Endometrial microvascular endothelial cells (primary cell): ENCODE data around the gene HEG1. TPM values are rescaled to one million over a fixed set of nuclear protein-coding genes. Genes with fewer than 3 reads are reported as not detected.

Experiments
- in situ Hi-C: cut with HindIII; loops from 2 replicates; pipeline ENCODE4 v1.10.0; 2017; ENCODE audit warnings: low sequenced_read_pairs, low pct_unique_long_range_greater_than_20kb; ENCODE audit errors: inconsistent ontology term
- total RNA-seq: library from RNA; depleted of rRNA; stranded (reverse); fragments of >200 nt; gene quantifications from one replicate; pipeline ENCODE4 v1.2.3, GENCODE V29; 2015; ENCODE audit errors: inconsistent ontology term

HEG1 gene
- total RNA-seq, 1 donor from 2014 or later = 52.7 TPM

DNA sequence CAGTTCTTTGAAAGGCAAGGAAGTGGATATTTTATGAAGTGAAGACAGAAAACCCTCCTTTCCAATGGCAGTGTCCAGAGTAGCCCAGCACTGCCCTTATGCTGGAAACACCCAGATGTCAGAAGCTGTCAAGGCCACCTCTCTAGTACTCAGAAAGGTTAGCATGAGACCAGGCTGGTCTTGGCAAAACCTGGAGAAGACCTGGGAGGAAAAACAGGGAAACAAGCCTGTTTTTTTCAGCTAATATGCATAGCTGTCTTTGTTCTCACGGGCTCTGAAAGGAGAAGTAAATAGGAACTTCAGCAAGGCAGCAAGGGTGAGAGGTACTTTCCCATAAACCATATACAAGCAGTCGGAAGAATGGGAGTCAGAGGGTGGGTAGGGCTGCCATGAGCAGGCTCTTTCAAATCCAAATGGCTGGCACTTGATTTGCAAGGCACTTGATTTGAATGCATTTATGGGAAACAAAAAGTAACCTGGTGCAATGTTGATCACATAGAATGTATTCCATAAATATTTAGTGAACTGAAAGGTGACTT is 55.8 kb downstream of the HEG1 start:
- in situ Hi-C loops = no loop called here

DNA sequence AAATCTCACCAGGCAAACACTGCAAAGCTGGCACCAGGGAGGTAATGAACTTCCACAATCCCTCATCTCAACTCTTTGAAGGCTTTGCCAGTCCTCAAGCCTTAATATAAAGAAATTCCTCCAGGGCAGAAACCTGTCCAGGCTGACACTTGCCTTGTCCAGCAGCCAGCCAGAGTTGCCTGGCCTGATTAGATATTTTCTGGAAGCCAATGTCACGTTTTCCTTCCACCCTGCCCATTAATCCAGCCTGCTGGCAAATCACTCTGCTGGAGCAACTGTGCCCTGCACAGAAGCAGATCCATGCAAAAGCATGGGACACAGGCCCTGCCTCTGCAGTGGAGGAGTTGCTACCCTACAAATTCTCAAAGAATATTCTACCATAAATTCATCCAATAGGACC is 56.5 kb downstream of the HEG1 start:
- in situ Hi-C loops = no loop called here

DNA sequence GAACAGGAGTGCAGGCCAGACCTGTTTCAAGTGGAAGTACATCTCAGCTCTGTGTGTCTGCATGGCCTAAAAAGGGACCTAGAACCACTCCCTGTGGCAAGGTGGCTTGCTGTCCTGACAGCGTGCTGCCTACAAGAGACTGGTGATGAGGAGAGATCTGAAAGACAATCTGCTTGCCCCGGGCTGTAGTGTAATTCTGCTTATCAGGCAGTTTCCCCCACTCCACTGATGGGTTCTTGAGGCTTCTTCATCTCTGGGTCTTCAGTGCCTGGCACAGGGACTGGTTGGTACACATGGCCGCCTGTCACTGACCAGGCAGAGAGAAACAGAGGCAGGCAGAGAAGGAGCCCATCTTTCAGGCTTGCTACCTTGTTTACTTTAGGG is 57.6 kb downstream of the HEG1 start:
- in situ Hi-C loops = no loop called here

DNA sequence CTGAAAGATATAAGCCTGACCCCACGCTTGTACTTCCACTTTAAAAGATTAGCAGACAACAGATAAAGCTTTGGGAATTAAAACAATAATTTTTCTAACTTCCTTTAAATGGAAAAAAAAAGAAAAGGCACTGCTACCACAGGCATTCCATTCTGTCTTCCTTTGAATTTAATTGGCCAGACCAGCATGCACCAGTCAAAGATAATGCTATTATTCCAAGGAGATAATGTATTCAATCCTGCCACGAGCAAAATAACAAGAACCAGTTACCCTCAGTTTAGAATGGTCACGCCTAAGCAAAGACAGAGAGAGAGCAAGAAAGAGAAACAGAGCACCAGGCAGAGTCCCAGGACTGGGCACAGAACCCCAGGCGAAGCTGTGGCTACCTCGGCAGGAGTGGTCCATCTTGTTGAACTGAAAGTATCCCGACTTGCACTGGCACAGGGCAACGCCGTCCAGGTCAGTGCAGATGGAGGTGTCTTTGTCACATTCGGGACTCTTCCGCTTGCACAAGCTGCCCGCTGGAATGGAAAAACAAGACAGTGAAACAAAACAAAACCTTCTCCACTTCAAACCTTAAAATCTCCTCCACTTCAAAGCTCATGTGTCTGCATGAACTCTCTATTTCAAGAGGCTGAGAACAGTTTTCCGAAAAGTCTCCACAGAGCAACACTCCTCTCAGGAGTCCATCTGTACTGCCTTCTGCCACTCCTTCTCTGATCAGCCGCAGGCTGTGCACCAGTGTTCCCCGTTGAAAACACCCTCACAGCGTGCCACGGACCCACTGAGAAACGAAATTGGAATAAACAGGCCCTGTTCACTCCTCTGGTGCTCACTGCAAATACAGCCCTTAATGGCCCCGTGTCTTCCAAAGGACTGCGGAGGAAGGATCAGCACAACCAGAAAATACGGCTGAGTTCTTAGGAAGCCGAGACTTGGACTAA is 58.2 kb downstream of the HEG1 start:
- in situ Hi-C loops = no loop called here

DNA sequence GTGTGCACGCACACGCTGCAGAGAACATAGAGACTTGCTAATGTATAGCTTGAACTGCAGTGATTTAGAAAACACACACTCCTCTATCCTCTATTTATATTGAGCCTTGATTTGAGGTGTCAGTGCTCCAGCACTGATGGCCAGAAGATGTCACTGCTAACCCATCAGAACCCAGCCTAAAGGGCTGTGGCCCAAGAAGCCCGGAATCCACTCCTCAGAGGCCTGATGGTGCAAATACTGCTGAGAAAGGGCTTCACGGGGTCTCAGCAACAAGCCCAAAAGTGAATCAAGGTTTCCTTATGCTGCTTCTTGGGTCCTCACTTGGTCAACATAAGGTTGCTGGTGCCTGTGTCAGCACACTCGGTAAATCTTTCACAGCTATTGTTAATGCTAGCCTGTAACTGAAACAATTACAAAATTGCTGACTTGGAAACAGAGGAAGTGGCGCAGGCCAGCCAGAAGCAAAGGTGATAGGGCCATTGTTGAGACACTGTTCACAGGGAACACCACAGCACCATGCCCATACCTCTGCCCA is 60.3 kb downstream of the HEG1 start:
- in situ Hi-C loops = no loop called here

DNA sequence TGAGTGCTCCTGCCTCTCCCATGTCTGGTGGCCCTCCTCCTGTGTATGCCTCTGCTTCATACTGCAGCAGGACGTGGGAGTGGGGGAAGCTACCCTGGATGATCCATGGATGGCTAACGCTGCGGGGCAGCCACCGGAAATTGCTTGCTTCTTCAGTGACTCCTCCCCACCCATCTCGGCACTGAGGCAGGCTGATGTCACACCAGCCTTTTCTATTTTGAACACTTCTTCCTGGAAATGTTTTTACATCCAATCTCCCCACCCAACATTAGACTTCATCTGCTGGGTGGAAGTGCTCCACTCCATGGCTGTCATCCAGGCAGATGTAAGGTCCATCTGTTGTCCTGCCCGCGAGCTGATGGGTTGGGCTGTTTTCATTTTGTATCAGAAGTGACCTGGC is 62.3 kb downstream of the HEG1 start:
- in situ Hi-C loops = no loop called here

DNA sequence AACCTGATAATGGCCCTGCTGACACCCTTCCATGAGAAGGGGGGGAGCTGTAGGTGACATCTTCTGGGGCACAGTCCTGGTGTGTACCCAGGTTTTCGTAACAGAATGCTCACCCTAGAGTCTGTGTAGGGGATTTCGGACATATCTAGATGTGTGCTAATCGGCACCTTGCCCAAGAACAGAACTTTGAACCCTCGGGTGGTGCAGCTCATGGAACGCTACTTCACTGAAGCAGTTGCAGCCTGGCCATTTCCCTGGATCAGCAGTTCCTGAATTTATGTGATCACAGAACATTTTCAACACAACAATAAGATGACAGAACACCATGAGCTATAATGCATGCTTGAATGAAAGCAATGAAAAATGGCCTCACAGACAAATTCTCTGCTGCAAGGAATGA is 63.8 kb downstream of the HEG1 start:
- in situ Hi-C loops = no loop called here

DNA sequence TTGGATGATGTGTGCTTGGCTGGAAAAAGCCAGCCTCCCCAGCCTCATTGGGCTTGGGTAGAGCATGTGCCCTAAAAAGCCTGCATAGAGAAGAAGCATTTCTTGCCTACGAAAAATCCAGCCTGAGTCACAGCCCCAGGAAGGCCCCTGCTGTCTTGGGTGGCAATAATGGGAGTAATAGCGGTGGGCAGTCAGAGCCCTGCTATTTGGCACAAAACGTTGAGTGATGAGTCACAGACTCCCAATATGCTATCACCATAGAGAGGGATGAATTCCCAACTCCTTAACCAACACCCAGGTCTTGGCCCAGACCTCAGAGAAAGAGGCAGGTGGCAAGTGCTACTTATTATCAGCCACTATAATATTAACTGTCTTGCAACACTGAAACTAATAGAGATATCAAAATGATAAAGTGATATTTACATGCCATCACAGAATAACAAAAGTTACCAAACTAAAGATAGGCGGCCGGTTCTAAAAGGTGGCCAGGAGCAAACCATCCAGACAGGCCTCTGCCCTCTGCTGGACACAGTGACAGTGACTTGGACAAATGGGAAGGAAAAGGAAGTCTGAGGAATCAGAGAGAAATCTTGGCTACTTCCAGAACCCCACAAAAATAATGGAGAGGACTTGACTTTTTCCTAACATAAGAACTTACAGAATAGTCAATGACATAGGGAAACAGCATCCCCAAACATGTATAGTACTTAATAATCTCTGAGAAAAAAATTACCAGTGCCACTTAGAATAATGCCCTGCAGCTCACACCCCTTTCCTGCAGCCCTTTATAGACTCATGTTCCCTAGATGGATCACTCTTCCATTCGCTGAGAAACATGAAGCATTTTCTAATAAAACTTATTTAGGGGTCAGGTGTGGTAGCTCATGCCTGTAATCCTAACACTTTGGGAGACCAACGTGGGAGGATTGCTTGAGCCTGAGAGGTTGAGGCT is 69.3 kb downstream of the HEG1 start:
- in situ Hi-C loops = no loop called here

DNA sequence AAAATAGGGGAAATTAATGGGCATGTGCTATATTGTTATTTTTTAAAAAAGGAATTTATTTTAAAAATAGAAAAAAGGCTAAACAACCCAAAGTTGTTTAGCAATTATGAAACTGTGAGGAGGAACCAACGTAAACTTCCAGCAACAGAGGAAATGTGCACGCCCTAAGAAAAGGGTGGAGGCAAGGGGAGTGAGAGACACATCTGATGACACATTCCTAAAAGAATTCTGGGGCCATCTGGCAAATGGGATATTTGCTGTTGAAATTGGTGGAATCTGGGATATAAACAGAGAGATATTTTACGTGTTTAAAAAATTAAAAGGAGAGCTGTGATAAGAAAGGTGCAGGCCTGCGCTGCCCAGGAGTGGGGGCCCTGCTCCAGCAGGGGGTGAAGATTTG is 70.4 kb downstream of the HEG1 start:
- in situ Hi-C loops = no loop called here

DNA sequence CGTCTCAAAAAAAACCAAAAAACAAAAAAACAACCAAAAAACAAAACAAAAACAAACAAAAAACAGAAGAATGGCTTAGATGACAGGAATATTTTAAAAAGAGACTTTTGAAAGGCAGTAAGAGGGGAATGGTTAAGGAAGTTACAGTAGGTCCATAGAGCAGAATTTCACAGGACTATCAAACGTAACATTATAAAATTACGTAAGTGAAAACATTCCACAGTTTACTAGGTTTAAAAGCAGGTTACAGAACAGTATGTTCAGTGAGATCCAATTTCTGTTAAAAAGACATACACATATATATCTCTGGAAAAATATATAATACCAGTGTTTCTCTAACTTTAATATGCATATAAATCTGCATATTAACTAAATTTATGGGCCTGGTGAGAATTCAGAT is 71.0 kb downstream of the HEG1 start:
- in situ Hi-C loops = no loop called here

DNA sequence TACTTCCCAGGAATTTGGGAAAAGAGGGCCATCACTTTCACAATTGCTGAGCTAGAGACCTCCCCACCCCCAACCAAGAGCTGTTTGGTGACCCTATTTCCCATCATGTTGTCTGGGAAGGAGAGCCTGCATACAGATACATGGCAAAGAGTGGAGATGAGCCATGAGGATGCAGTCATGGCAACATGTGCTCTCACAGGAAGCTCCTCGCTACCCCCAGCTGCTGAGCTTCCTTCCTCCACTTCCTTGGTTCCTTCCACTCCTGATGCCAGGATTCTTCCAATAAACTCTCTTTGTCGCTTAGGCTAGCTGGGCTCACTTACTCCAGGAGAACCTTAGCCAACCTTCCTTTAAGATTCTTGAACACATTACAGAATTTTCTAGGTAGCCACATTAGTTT is 72.9 kb downstream of the HEG1 start:
- in situ Hi-C loops = no loop called here

DNA sequence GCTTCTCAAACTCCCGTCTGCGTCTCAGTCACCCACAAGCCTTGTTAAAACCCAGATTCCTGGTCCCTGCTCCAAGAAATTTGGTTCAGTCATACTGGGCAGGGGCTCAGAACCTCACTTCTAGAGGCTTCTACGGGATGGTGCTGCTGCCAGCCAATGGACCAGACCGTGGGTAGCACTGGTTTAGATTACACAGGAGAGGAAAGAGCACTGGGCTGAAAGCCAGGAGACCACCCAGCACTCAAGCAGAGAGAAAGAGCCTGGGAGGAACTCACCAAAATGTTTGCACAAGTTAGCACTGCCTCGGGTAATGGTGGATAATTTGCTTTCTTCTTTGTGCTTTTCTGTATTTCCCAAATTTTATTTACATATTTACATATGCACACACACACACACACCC is 74.3 kb downstream of the HEG1 start:
- in situ Hi-C loops = no loop called here

DNA sequence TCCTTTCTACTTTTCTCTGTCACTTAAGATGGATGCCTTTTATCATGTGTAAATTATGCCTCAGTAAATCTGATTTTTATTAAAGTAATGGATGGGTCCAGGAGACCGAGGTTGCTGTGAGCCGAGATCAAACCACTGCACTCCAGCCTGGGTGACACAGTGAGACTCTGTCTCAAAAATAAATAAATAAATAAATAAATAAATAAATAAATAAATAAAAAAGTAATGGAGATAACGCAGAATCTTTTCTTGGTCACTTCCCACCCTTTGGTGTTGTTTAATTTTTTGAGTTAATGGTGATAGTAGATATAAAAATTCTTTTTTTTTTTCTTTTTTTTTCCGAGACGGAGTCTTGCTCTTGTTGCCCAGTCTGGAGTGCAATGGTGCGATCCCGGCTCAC is 77.2 kb downstream of the HEG1 start:
- in situ Hi-C loops = no loop called here

DNA sequence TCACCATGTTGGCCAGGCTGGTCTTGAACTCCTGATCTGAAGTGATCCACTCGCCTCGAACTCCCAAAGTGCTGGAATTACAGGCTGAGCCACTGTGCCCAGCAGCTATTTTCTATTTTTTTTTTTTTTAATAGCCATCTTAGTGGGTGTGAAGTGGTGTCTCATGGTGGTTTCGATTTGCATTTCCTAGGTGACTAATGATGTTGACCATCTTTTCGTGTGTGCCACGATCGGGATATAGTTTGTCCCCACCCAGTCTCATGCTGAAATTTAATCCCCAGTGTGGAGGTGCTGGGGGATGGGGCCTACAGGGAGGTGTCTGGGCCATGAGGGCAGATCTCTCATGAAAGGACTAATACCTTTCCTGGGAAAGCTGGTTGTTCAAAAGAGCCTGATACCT is 79.4 kb downstream of the HEG1 start:
- in situ Hi-C loops = no loop called here

DNA sequence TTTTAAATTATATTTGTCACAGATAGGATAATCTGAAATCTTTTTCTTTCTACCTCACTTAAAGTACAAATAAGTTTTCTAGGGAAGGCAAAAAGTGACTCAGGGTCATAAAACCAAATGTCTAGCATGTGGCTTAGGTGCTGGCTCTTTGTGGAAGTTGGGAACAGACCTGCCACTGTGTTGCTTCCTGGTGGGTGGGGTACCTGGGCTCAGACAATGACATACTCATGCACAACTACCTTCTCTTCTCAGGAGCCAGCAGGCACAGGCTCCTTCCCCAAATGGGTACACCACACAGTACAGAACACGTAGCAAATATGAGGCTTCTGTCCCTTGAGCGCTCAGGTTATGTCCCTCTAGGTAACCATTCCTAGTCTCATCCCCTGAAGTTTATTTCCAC is 81.1 kb downstream of the HEG1 start:
- in situ Hi-C loops = no loop called here

DNA sequence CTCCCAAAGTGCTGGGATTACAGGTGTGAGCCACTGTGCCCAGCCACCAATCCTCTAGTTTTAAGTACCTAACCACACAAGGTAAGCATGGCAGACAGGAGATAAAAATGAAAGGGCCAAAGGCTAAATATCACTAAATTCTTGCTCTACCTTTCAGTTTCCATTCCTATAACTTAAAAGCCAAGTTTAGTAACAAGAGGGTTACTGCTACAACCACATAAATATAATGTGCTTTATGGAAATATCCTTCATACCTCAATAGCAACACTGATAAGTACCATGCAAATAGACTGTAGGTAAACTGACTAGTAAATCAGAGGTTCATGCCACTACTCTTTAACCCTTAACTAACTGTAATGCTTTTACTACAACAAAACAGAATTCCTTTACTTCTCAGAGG is 82.5 kb downstream of the HEG1 start:
- in situ Hi-C loops = no loop called here

DNA sequence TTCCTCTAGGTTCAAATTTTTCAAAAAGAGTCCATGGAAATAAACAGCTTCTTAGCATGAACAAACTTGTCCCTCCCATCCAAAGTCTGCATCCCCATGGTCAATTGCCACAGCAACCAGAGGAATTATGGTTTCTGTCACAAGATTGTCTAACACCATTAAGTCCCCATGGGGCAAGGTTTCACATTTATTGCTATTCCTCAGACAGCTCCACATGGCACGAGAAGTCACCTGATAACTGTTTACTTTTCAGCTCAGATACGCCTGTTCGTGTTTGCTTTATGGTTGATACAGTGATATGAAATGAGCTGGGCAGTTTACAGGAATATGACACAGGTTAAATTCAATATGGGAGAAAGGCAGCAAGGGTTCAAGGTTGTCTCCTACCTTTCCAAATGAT is 83.3 kb downstream of the HEG1 start:
- in situ Hi-C loops = no loop called here

DNA sequence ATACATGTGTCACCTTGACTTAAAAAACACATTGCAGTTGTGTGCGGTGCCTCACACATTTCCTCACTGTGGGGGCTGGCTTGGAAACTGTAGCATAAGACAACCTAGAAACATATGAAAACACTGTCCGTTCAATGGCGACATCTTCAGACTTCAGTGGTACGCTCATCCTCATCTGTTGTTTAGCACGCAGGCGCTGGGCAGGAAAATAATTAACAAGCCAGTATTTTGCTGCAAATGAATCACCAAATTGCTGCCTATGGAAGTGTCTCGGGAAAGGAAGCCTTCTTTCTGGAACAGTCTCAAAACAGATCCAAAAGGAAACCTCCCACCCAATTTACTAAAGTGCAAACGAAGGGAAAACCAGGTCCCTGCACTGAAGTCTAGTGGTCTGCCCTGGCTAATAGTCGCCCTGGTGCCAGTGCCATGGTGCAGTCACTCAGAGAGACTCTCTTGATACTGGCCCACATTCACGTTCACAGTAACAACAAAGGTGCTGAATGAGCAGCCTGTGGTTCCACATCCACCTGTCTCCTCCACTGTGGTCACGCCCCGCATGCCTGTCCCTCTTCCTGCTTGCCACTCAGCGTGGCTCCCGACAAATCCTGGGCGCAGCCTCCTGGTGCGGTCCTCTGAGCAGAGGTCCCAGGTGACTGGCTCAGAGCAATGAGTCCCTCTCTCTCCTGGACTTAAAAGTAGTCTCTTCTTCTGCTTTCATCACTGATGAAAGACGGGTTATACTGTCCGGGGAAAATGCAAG is 85.7 kb downstream of the HEG1 start:
- in situ Hi-C loops = no loop called here

DNA sequence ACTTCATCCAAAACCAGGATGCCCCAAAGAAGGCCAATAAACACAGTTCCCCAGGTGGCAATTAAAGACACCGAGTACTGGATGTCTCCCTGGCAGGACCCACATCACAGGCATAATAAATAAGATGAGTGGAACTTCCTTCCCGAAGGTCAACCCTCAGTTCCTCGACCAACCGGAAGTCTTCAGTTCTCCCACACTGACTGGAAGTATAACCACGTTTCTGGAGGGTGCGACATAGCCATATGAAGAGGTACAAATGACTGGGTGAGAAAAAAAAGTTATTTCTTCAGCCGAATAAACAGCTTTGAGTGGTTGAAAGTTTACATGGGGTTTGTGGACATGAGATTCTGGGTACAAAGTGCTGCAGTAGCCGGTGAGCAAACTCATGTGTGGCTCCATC is 86.6 kb downstream of the HEG1 start:
- in situ Hi-C loops = no loop called here
